IPS DF 4.7 (cell line): ENCODE results near the gene KLHDC9.

Source experiments
- DNase-seq: peaks from one replicate; pipeline ENCODE4 v3.0.0-alpha.2; 2013; ENCODE audit warnings: low spot score; ENCODE audit errors: extremely low read depth

KLHDC9 gene

DNA sequence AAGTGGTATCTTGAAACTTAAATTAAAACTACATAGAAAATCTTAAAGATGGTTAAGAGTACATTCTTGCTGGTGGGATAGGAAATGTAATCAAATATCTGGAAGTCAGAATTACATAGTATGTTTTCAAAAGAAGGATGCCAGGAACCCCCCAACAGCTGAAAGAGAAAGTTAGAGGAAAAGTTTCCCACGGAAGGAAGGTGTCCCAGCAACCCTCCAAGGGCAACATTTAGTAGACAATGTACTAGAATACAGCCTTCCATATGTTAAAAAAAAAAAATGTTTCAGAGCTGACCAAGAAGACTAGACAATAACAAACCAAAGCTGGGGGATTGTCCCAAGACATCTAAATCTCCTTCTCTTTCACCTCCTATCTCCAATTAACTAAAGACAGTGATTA lies 32.1 kb downstream of the KLHDC9 start:
- no peak for DNase-seq

DNA sequence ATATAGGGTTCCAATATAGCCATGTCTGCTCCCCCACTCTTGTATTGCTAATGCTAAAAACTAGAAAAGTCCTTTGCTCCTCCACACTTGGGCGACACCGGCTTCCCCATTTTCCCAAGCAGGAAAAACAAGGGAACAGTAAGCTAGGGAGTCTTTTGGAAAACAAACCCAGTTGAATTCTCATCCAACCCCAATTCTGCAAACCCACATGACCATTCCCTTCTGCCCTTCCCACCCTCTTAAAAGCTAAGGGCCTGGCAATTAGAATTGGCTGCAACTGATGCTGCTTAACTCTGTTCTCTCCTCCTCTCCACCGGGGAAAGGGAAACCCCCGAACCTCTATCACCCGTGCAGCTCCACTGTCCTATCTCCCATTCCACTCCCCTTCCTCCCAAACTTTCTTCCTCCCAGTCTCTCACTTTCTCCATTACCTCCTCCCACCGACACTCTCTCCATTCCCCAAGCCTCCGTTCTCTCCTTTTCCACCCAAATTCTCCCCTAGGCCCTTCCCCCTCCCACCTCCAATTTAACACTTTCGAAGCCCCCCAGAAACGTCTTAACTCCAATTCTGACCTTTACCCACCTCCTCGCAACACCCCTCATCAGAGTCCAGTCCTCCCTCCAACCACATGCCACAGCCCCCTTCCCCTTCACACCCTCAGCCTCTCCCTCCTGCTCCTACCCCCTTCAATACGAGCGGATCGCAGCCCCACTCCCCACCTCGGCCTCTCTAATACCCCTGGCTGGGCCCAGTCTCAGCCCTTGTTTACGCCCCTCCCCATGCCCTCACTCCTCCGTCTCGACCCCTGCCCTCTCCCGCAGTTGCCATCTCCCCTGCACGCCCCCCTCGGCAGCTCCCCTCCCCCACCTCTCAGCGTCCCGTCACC lies 33.6 kb downstream of the KLHDC9 start:
- no peak for DNase-seq

DNA sequence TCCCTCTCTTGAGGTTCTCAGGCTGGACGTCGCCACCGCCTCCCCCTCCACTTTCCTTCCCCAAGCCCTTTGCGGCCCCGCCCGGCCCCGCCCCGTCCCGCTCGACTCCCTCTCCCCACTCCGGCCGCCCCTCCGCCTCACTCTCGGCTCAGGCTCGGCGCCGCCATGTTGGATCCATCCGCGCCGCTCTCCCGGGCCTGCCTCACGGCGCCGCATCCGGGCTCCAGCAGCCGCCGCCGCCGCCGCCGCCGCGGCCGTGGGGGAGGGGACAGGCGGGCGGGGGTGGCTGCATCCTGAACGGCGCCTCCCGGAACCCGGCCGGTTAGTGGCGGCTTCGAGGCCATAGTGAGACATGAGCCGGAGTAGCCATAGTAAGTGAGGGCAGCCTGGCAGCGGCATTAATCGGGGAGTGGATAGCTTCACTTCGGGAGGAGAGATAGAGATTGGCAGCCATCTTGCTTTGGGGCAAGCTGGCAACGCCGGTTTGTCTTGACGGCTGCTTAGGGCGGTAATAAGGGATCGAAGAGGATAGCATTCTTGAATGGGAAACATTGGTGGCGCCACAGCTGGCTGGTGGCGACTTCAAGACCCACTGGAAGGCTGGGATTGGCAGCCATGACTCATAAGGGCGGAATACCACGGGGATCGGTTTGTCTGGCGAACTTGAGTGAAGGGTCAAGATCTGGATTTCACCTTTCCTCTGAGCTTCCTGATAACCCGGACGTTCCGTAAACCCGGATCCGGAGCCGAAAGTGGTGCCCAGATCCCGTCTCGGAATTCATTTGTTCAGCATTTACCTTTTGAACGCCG lies 34.5 kb downstream of the KLHDC9 start, which contains the start of gene DEDD:
DEDD (minus strand) TSS at position 258 of the 810 bp plus-strand sequence. CDS start 8,205 bp downstream, outside the sequence.
- peak; percentile 89 for DNase-seq

DNA sequence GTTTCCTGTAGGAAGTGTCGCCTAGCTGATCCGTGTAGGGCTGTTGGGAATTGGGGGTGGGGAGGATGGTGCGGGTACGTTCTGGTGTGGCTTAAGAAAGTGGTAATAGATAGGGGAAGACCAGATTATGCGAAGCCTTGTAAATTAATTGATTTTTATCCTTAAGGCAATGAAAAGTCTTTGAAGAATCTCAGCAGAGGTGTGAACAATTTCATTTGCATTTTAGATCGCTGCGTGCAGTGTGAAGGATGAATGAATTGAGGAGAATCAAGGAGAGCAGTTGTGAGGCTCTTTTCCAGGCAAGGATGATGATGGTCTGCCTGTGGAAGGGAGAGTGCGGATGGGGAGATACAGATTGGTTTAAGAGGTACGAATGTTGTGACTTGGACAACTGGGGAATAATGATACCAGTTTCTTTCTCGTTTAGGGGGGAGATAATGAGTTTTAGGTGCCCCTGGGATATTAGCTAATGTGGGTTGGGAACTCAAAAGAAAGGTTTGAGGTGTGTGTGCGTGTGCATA lies 35.1 kb downstream of the KLHDC9 start:
- no peak for DNase-seq

- no peak for DNase-seq
These were observed 39.7 kb downstream of the KLHDC9 start for GRCh38 chr1:161137881-161138280.

DNA sequence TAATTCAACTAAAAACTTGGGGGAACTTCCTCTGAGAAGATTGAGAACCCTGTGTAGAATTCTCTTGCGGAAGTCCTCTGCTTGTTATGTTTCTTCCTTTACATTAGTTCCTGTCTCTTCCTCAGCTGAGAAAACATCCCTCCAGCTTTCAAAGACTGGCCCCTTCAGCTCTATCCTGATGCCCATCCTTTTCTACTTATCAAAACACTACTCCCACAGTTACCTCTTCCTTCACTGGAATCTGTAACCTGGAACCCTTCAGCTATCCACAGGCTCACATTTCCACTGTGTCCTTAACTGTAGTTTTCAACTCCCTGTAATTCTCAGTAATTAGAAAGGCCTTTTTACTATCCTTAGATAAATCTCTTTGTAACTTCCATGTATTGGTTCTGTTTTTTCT lies 40.3 kb downstream of the KLHDC9 start:
- no peak for DNase-seq

DNA sequence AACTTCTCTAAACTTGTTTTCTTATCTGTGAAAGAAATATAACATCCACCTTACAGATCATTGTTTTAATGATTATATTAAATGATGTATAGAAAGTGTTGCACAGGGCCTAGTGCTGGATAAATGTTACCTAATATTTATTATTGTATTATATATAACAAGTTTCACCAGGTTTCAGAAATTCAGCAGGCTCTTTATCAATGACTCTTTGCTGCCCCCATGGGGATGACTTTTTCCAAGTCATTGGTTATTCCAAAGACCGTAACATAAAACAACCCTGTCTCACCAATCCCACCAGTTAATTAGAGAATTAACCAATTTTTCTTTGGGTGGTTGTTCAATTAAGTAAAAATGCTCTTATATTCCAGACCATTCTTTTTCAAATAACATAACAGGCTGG lies 41.6 kb downstream of the KLHDC9 start:
- DNase-seq: no peak

DNA sequence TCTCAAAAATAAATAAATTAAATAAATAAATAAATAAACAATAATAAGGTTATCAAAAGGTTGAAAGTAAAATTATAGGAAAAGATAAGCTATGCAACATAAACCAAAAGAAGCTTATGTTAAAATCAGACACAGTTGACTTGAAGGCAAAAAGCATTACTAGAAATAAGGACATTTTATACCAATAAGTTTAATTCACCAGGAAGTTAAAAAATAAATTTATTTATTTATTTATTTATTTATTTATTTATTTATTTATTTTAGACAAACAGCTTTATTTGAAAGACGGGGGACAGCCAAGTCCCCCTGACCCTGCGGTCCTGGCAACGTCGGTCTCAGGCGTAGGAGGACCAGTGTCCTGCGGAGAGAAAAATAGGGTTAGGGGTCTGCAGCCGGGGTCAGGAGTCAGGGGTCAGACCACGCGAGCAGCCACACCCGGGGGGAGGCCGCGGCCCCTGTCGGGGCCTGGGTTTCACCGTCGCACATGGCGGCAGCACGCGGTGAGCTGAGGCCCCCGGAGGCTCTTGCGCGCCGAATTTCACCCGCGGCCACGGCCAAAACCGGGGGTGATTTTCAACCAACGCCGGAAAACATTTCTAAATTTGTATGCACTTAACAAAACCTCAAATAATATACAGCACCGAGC lies 42.7 kb downstream of the KLHDC9 start:
- DNase-seq: no peak

GRCh38 chr1:161145832-161146231 lies 47.7 kb downstream of the KLHDC9 start:
- no peak for DNase-seq
